ENCODE measurements around the gene ZNF135.

Gene ZNF135

DNA sequence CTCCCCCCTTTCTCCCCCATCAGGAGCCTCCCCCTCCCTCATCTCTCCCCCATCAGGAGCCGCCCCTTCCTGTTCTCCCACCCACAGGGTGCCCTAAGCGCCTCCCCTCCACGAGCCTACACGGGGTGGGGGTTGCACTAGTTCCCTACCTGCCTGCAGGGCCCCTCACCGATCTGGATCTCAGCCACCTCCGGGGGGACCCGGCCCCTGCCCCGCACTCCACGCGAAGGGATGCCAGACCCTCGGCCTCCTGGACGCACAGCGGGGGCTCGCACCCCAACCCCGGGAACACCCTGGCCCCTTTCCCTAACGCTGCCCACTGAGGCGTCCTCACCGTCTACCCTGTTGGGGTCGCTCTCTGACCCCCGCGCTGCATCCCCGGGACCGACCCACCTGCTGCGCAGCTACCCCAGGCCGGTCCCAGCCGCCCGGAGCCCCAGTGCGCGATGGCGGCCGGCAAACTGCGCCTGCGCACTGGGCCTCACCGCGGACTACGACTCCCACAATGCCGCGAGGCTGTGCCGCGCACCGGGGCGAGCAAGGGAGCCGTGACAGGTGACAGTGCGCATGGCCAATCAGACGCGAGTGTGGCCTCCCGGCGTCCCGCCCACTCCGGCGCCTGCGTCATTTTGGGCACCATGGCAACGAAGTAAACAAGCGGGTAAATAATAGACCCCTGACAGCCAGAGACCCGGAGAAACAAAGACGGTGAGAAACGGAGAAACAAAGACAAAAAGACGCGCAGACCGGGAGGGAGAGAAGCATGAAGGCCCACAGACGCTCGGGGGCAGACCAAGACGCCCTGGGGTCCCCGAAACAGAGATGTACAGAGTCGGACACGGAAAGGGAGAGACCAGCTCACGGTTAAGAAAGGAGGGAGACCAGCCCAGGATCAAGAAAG is 38.9 kb downstream of the ZNF135 start, which contains the start of gene ZSCAN18 (continued):
- TF ChIP-seq SP3 (tag by site-specific recombination; IDR thresholded peaks at IDR 0.05), result peak; percentile 78
- TF ChIP-seq, protein P1, sequence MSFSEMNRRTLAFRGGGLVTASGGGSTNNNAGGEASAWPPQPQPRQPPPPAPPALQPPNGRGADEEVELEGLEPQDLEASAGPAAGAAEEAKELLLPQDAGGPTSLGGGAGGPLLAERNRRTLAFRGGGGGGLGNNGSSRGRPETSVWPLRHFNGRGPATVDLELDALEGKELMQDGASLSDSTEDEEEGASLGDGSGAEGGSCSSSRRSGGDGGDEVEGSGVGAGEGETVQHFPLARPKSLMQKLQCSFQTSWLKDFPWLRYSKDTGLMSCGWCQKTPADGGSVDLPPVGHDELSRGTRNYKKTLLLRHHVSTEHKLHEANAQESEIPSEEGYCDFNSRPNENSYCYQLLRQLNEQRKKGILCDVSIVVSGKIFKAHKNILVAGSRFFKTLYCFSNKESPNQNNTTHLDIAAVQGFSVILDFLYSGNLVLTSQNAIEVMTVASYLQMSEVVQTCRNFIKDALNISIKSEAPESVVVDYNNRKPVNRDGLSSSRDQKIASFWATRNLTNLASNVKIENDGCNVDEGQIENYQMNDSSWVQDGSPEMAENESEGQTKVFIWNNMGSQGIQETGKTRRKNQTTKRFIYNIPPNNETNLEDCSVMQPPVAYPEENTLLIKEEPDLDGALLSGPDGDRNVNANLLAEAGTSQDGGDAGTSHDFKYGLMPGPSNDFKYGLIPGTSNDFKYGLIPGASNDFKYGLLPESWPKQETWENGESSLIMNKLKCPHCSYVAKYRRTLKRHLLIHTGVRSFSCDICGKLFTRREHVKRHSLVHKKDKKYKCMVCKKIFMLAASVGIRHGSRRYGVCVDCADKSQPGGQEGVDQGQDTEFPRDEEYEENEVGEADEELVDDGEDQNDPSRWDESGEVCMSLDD (tag by site-specific recombination; IDR thresholded peaks at IDR 0.05), result peak; percentile 89
- no peak for TF ChIP-seq REPIN1 (tag by site-specific recombination; IDR thresholded peaks at IDR 0.05; ENCODE audit: low read depth)
- peak; percentile 74; the same call in 1 of the 2 replicates for TF ChIP-seq ZNF561 (tag by site-specific recombination; IDR thresholded peaks at IDR 0.05; ENCODE audit: borderline replicate concordance)
- no peak for TF ChIP-seq ZNF571 (tag by site-specific recombination; IDR thresholded peaks at IDR 0.05)
- TF ChIP-seq, protein P2, sequence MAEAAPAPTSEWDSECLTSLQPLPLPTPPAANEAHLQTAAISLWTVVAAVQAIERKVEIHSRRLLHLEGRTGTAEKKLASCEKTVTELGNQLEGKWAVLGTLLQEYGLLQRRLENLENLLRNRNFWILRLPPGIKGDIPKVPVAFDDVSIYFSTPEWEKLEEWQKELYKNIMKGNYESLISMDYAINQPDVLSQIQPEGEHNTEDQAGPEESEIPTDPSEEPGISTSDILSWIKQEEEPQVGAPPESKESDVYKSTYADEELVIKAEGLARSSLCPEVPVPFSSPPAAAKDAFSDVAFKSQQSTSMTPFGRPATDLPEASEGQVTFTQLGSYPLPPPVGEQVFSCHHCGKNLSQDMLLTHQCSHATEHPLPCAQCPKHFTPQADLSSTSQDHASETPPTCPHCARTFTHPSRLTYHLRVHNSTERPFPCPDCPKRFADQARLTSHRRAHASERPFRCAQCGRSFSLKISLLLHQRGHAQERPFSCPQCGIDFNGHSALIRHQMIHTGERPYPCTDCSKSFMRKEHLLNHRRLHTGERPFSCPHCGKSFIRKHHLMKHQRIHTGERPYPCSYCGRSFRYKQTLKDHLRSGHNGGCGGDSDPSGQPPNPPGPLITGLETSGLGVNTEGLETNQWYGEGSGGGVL (tag by site-specific recombination; IDR thresholded peaks at IDR 0.05), result peak; percentile 43; the same call in 1 of the 2 replicates
- peak; percentile 50 for TF ChIP-seq SP7 (tag by site-specific recombination; IDR thresholded peaks at IDR 0.05)
- 0 out of 2 replicates have a peak, but pooled peaks have one; percentile 46 for TF ChIP-seq ZNF501 (tag by site-specific recombination; IDR thresholded peaks at IDR 0.05)
- 0 out of 2 replicates have a peak, but pooled peaks have one; percentile 15 for TF ChIP-seq ZNF560 (tag by site-specific recombination; IDR thresholded peaks at IDR 0.05; ENCODE audit: borderline replicate concordance)
- no peak for TF ChIP-seq BCL11A (tag by site-specific recombination; IDR thresholded peaks at IDR 0.05; ENCODE audit: low read depth)
- TF ChIP-seq ZNF76 (tag by site-specific recombination; IDR thresholded peaks at IDR 0.05; ENCODE audit: borderline replicate concordance, low read depth), result peak; percentile 94
- TF ChIP-seq ZNF202 (tag by site-specific recombination; IDR thresholded peaks at IDR 0.05; ENCODE audit: borderline replicate concordance), result no peak
- peak; percentile 96 for TF ChIP-seq SCRT2 (tag by site-specific recombination; IDR thresholded peaks at IDR 0.05)
- TF ChIP-seq, protein P3, sequence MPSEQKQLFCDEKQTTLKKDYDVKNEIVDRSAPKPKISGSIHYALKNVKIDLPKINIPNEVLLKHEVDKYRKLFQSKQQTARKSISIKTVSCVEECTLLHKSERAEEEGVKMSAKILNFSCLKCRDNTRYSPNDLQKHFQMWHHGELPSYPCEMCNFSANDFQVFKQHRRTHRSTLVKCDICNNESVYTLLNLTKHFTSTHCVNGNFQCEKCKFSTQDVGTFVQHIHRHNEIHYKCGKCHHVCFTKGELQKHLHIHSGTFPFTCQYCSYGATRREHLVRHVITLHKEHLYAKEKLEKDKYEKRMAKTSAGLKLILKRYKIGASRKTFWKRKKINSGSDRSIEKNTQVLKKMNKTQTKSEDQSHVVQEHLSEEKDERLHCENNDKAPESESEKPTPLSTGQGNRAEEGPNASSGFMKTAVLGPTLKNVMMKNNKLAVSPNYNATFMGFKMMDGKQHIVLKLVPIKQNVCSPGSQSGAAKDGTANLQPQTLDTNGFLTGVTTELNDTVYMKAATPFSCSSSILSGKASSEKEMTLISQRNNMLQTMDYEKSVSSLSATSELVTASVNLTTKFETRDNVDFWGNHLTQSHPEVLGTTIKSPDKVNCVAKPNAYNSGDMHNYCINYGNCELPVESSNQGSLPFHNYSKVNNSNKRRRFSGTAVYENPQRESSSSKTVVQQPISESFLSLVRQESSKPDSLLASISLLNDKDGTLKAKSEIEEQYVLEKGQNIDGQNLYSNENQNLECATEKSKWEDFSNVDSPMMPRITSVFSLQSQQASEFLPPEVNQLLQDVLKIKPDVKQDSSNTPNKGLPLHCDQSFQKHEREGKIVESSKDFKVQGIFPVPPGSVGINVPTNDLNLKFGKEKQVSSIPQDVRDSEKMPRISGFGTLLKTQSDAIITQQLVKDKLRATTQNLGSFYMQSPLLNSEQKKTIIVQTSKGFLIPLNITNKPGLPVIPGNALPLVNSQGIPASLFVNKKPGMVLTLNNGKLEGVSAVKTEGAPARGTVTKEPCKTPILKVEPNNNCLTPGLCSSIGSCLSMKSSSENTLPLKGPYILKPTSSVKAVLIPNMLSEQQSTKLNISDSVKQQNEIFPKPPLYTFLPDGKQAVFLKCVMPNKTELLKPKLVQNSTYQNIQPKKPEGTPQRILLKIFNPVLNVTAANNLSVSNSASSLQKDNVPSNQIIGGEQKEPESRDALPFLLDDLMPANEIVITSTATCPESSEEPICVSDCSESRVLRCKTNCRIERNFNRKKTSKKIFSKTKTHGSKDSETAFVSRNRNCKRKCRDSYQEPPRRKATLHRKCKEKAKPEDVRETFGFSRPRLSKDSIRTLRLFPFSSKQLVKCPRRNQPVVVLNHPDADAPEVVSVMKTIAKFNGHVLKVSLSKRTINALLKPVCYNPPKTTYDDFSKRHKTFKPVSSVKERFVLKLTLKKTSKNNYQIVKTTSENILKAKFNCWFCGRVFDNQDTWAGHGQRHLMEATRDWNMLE (tag by site-specific recombination; conservative IDR thresholded peaks at IDR 0.05; ENCODE audit: low read depth), result peak; percentile 23; the same call in 1 of the 2 replicates
- TF ChIP-seq EGR2 (tag by site-specific recombination; IDR thresholded peaks at IDR 0.05; ENCODE audit: low read depth), result peak; percentile 73
- TF ChIP-seq, protein P4, sequence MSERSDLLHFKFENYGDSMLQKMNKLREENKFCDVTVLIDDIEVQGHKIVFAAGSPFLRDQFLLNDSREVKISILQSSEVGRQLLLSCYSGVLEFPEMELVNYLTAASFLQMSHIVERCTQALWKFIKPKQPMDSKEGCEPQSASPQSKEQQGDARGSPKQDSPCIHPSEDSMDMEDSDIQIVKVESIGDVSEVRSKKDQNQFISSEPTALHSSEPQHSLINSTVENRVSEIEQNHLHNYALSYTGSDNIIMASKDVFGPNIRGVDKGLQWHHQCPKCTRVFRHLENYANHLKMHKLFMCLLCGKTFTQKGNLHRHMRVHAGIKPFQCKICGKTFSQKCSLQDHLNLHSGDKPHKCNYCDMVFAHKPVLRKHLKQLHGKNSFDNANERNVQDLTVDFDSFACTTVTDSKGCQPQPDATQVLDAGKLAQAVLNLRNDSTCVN (tag by site-specific recombination; optimal IDR thresholded peaks at IDR 0.05), result peak; percentile 98
- no peak for TF ChIP-seq ZNF544 (tag by site-specific recombination; IDR thresholded peaks at IDR 0.05)
- peak; percentile 89 for TF ChIP-seq SCRT1 (tag by site-specific recombination; IDR thresholded peaks at IDR 0.05; ENCODE audit: borderline replicate concordance)
- no peak for TF ChIP-seq ZNF514 (tag by site-specific recombination; IDR thresholded peaks at IDR 0.05)
- TF ChIP-seq YY1 (tag by site-specific recombination; IDR thresholded peaks at IDR 0.05), result peak; percentile 71; the same call in 1 of the 2 replicates
- TF ChIP-seq SETDB1 (IDR thresholded peaks at IDR 0.05; ENCODE audit: insufficient read length, low read length), result no peak
- TF ChIP-seq, protein P5, sequence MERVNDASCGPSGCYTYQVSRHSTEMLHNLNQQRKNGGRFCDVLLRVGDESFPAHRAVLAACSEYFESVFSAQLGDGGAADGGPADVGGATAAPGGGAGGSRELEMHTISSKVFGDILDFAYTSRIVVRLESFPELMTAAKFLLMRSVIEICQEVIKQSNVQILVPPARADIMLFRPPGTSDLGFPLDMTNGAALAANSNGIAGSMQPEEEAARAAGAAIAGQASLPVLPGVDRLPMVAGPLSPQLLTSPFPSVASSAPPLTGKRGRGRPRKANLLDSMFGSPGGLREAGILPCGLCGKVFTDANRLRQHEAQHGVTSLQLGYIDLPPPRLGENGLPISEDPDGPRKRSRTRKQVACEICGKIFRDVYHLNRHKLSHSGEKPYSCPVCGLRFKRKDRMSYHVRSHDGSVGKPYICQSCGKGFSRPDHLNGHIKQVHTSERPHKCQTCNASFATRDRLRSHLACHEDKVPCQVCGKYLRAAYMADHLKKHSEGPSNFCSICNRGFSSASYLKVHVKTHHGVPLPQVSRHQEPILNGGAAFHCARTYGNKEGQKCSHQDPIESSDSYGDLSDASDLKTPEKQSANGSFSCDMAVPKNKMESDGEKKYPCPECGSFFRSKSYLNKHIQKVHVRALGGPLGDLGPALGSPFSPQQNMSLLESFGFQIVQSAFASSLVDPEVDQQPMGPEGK (tag by site-specific recombination; IDR thresholded peaks at IDR 0.05), result peak; percentile 75
- 0 out of 2 replicates have a peak, but pooled peaks have one; percentile 26 for TF ChIP-seq ZNF423 (tag by site-specific recombination; IDR thresholded peaks at IDR 0.05)
- TF ChIP-seq MEIS1 (CRISPR knock-in tag; IDR thresholded peaks at IDR 0.05; ENCODE audit: borderline replicate concordance), result no peak

Measured in HEK293 (cell line).